DOHH2 (cell line): ENCODE data around the gene RPL21.

Experiments
- H3F3A ChIP-seq: fragments of 200-600 bp; sonication (generic), shearing (Covaris generic); 2 replicates; pipeline ENCODE4 v1.6.0; 2016; ENCODE audit warnings: antibody characterized with exemption, mild to moderate bottlenecking; ENCODE audit not compliant: control insufficient read depth, insufficient read depth
- H3K27ac ChIP-seq: fragments of 200-600 bp; sonication (generic); 2 replicates; pipeline ENCODE4 v1.5.1; 2014; ENCODE audit warnings: low read depth, mild to moderate bottlenecking, low read length, moderate library complexity
- H3K27me3 ChIP-seq: fragments of 200-600 bp; sonication (generic); 2 replicates; pipeline ENCODE4 v1.6.1; 2014; ENCODE audit warnings: mild to moderate bottlenecking, low read length, mixed read lengths; ENCODE audit not compliant: control insufficient read depth
- H3K36me3 ChIP-seq: fragments of 200-600 bp; sonication (generic); 2 replicates; pipeline ENCODE4 v1.6.1; 2014; ENCODE audit warnings: mild to moderate bottlenecking, low read length, moderate library complexity, mixed read lengths; ENCODE audit not compliant: control insufficient read depth
- H3K4me1 ChIP-seq: fragments of 200-600 bp; sonication (generic); 2 replicates; pipeline ENCODE4 v1.6.1; 2014; ENCODE audit warnings: mild to moderate bottlenecking, low read length, mixed read lengths; ENCODE audit not compliant: control insufficient read depth
- H3K4me2 ChIP-seq: fragments of 200-600 bp; sonication (generic); 2 replicates; pipeline ENCODE4 v1.6.0; 2014; ENCODE audit warnings: mild to moderate bottlenecking, low read length, moderate library complexity
- H3K4me3 ChIP-seq: fragments of 200-600 bp; sonication (generic); 2 replicates; pipeline ENCODE4 v1.5.1; 2014; ENCODE audit warnings: mild to moderate bottlenecking, low read length, mixed read lengths
- H3K79me2 ChIP-seq: fragments of 200-600 bp; sonication (generic); 2 replicates; pipeline ENCODE4 v1.6.1; 2014; ENCODE audit warnings: mild to moderate bottlenecking, low read length, mixed read lengths; ENCODE audit not compliant: control insufficient read depth
- H3K9me2 ChIP-seq: fragments of 200-600 bp; sonication (generic); replicated peaks from 2 replicates; pipeline ENCODE4 v1.6.1; 2014; ENCODE audit warnings: mild to moderate bottlenecking, low read length, mixed read lengths; ENCODE audit not compliant: control insufficient read depth
- H3K9me3 ChIP-seq: fragments of 200-600 bp; sonication (generic); 2 replicates; pipeline ENCODE4 v1.6.1; 2014; ENCODE audit warnings: antibody characterized with exemption, low read length, mixed read lengths; ENCODE audit not compliant: control insufficient read depth, insufficient read depth
- H4K20me1 ChIP-seq: fragments of 200-600 bp; sonication (generic); 2 replicates; pipeline ENCODE4 v1.6.0; 2014; ENCODE audit warnings: low read depth, mild to moderate bottlenecking, antibody characterized with exemption, low read length, moderate library complexity; ENCODE audit not compliant: control insufficient read depth, insufficient read depth
- EZH2phosphoT487 ChIP-seq: fragments of 200-600 bp; sonication (generic); IDR thresholded peaks from 2 replicates; pipeline ENCODE4 v1.6.1; 2017; ENCODE audit warnings: borderline replicate concordance, mild to moderate bottlenecking, antibody characterized with exemption, low read length, moderate library complexity, mixed read lengths
- TF ChIP-seq, protein P1 (sequence below): fragments of 200-600 bp; sonication (generic); IDR thresholded peaks from one replicate; pipeline ENCODE4 v1.5.1; 2014; ENCODE audit warnings: antibody characterized with exemption, mild to moderate bottlenecking, low read depth, low read length; ENCODE audit not compliant: poor library complexity, severe bottlenecking

The RPL21 gene

DNA sequence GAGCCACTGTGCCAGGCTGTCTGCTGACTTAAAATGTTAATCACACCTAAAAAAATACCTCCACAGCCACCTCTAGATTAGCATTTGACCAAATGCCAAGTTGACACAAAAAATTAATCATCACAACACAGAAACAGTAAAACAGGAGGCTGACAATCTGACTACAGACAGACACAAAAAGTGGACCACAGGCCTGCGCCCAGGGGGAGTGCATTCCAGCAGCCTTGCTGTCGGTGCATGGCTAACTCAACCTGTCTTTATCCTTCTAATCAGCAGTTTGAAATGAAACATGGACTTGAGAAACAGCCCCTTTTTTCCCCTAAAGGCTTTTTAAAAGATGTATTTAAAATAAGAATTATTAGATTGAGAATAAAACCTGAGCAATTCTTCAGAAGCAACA is 53.3 kb downstream of the RPL21 start:
- Histone ChIP-seq H3F3A (peaks cover 11% of the 10 kb centered on the region; the same call in 1 of the 2 replicates), H3K27ac (peak overlapping the region; percentile 93), H3K9me3 (no peaks in the 10 kb centered on the region), H3K36me3 (no peaks in the 10 kb centered on the region), H3K27me3 (no peaks in the 10 kb centered on the region), H3K4me2 (no peak overlapping the region), H3K4me1 (peaks cover 66% of the 10 kb centered on the region), H3K4me3 (no peak overlapping the region), H4K20me1 (no peaks in the 10 kb centered on the region), H3K79me2 (no peaks in the 10 kb centered on the region), H3K9me2 (no peaks in the 10 kb centered on the region)
- TF ChIP-seq, protein P1, sequence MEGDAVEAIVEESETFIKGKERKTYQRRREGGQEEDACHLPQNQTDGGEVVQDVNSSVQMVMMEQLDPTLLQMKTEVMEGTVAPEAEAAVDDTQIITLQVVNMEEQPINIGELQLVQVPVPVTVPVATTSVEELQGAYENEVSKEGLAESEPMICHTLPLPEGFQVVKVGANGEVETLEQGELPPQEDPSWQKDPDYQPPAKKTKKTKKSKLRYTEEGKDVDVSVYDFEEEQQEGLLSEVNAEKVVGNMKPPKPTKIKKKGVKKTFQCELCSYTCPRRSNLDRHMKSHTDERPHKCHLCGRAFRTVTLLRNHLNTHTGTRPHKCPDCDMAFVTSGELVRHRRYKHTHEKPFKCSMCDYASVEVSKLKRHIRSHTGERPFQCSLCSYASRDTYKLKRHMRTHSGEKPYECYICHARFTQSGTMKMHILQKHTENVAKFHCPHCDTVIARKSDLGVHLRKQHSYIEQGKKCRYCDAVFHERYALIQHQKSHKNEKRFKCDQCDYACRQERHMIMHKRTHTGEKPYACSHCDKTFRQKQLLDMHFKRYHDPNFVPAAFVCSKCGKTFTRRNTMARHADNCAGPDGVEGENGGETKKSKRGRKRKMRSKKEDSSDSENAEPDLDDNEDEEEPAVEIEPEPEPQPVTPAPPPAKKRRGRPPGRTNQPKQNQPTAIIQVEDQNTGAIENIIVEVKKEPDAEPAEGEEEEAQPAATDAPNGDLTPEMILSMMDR = no peak
- TF ChIP-seq EZH2phosphoT487 = no peak
